ENCODE results near the gene BIN2. TPM values are rescaled to one million over a fixed set of nuclear protein-coding genes. Genes with fewer than 3 reads are reported as not detected.

BIN2 gene
- total and polyA plus RNA-seq, 9 of the 15 experiments (the other 6 are each of a cell fraction or from before 2014, with no cell fraction given): 0.04 to 0.39 (median 0.25) TPM; not detected in 1

GRCh38 chr12:51244269-51244668 is 79.7 kb downstream of the BIN2 start:
- CTCF ChIA-PET (ENCODE audit: low intra/inter-chr PET ratio): no interaction called here
- WGBS (ENCODE audit: insufficient coverage, low coverage, missing lambda C conversion rate): 80% methylated on average over 4 of the region's 4 CpGs
- peaks cover 27% of the 10 kb centered on the region for H3K79me2 ChIP-seq (ENCODE audit: control insufficient read depth, insufficient read depth, low read length)
- H3K4me2 ChIP-seq (ENCODE audit: insufficient read depth, low read length): no peak overlapping the region
- no peak overlapping the region for H3K4me3 ChIP-seq
- H2AFZ ChIP-seq (ENCODE audit: low read depth, low read length): no peak overlapping the region
- BruUV-seq (replicated peaks): no TSS peak
- intact Hi-C loops (cut with micrococcal nuclease): no loop called here
- DNase-seq (ENCODE audit: extremely low read depth in 1 of 4, low spot score in 3 of 4) (no peak), FAIRE-seq (peak; percentile 6), ATAC-seq (no peak)
- no peaks in the 10 kb centered on the region for H3K9me1 ChIP-seq (ENCODE audit: control insufficient read depth, insufficient read depth, low read length)
- H3K9me3 ChIP-seq (replicated peaks; ENCODE audit: control insufficient read depth, insufficient read depth, low read depth, low read length): no peaks in the 10 kb centered on the region
- no peaks in the 10 kb centered on the region; the same call in 1 of the 2 replicates for H4K20me1 ChIP-seq (replicated peaks; ENCODE audit: control insufficient read depth, insufficient read depth, low read length)
- H3K4me1 ChIP-seq (replicated peaks in 1 of 2; ENCODE audit: control insufficient read depth in 2 of 2, insufficient read depth in 2 of 2, low read length in 2 of 2): peaks cover 0 to 36% of the 10 kb centered on the region in 2 experiments; a peak in 4 of 5 replicates
- H3K9ac ChIP-seq (ENCODE audit: insufficient read depth in 1 of 2, low read depth in 2 of 2, low read length in 2 of 2): no peak overlapping the region
- in situ Hi-C loops (cut with MboI): no loop called here
- POLR2A ChIA-PET: interaction anchor here (0.7 to 0.9 kb wide), 3 partner anchors 8 to 40 kb away, joined by 3 to 5 read pairs (median 3); no protein-coding TSS in a partner anchor
- TF ChIP-seq POLR2A (conservative IDR thresholded peaks at IDR 0.05) (peak; percentile 51), ZNF311 (CRISPR knock-in tag; IDR thresholded peaks at IDR 0.05) (no peak), SUPT5H (IDR thresholded peaks at IDR 0.05) (0 out of 2 replicates have a peak, but pooled peaks have one; percentile 19), POLR2AphosphoS5 (IDR thresholded peaks at IDR 0.05; ENCODE audit: control insufficient read depth, insufficient read depth, low read depth, low read length) (peak; percentile 49; the same call in 1 of the 2 replicates), POLR2B (IDR thresholded peaks at IDR 0.05; ENCODE audit: low read depth, partially characterized antibody) (peak; percentile 56), KAT7 (CRISPR knock-in tag; IDR thresholded peaks at IDR 0.05; ENCODE audit: borderline replicate concordance) (no peak), ZMIZ1 (IDR thresholded peaks at IDR 0.05; ENCODE audit: low read depth in 2 of 2, low read length in 2 of 2) (no peak), FOSL1 (tag; conservative IDR thresholded peaks at IDR 0.05) (peak; percentile 37; the same call in 1 of the 2 replicates), ZNF764 (CRISPR knock-in tag; IDR thresholded peaks at IDR 0.05; ENCODE audit: low read depth) (no peak)
- no peaks in the 10 kb centered on the region for H3K27me3 ChIP-seq (ENCODE audit: control insufficient read depth in 2 of 2, insufficient read depth in 2 of 2, low read length in 2 of 2)
- peaks cover 66% of the 10 kb centered on the region for H3K36me3 ChIP-seq (ENCODE audit: control insufficient read depth, insufficient read depth, low read length)
- no peak overlapping the region for H3K27ac ChIP-seq (ENCODE audit: extremely low read depth, low read depth, low read length)

Measured in K562 (cell line).